ENCODE data around the gene RPL32. TPM values are rescaled to one million over a fixed set of nuclear protein-coding genes. Genes with fewer than 3 reads are reported as not detected.

The RPL32 gene
- total RNA-seq, 1 experiment from 2014 or later: 2,021 TPM

DNA sequence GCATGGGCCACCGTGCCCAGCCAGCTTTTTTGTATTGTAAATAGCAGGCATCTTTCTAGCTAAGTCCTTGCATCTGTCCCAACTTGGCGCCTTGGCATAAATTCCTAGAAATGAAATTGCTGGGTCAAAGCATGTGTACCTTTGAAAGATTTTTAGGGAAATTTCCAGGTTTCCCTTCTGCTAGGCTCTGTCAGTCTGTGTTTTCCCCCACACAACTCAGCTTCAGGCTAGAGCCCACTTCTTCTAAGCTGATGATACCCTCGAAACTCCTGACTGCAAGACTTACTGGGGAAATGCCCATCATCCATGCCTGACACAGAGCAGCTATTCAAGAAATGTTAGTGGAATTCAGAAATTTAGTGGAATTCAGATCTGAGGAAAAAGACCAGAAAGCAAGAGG, 10.8 kb upstream of the RPL32 start:
- H3K9me3 ChIP-seq (ENCODE audit: control insufficient read depth, low read depth, low read length): no peaks in the 10 kb centered on the region
- no peaks in the 10 kb centered on the region for H3K23me2 ChIP-seq (ENCODE audit: insufficient read length, low read depth, low read length, poor library complexity, severe bottlenecking)
- H4K5ac ChIP-seq (ENCODE audit: insufficient read length, low read depth, low read length): no peak overlapping the region
- no peak overlapping the region for H4K91ac ChIP-seq (ENCODE audit: insufficient read length, low read depth, low read length)
- no peak overlapping the region for H2AFZ ChIP-seq (ENCODE audit: low read length)
- no peaks in the 10 kb centered on the region for H3K4me1 ChIP-seq (ENCODE audit: insufficient read depth, low read length)
- no peak overlapping the region for H3K18ac ChIP-seq (ENCODE audit: insufficient read length, low read depth, low read length)
- no peak overlapping the region for H3K23ac ChIP-seq (ENCODE audit: insufficient read length, low read depth, low read length)
- H2BK20ac ChIP-seq (ENCODE audit: low read depth, low read length, poor library complexity, severe bottlenecking): no peak overlapping the region
- no peak overlapping the region for H3K14ac ChIP-seq (ENCODE audit: insufficient read depth, low read length)
- no peak overlapping the region for H2AK5ac ChIP-seq (ENCODE audit: insufficient read length, low read length)
- 0 out of 4 replicates have a peak, but pooled peaks cover 2 to 3% of the 10 kb centered on the region in 2 experiments for H3K4me1 Mint-ChIP-seq
- peaks cover 0 to 5% (median 0%) of the 10 kb centered on the region in 3 experiments; a peak in 2 of 7 replicates for H3K36me3 Mint-ChIP-seq (ENCODE audit: insufficient read depth in 1 of 3, low read depth in 3 of 3)
- no CpG with 5 or more reads among the region's 3 CpGs for WGBS (ENCODE audit: extremely low coverage, insufficient read length, low lambda C conversion rate)
- no peak overlapping the region for H3K4me2 ChIP-seq (ENCODE audit: insufficient read depth, insufficient read length, low read length)
- H3K56ac ChIP-seq (ENCODE audit: insufficient read length, low read depth, low read length): no peak overlapping the region
- H4K20me1 ChIP-seq (ENCODE audit: control insufficient read depth, insufficient read depth, insufficient read length): no peaks in the 10 kb centered on the region
- H3K9ac ChIP-seq (ENCODE audit: extremely low read depth, insufficient read length, low read length): no peak overlapping the region
- H3K27me3 Mint-ChIP-seq (ENCODE audit: low read depth): peaks cover 32% of the 10 kb centered on the region
- no peak overlapping the region for H3K27ac Mint-ChIP-seq
- no peaks in the 10 kb centered on the region for H3K79me2 ChIP-seq (ENCODE audit: insufficient read depth, low read length)
- H3K9me3 Mint-ChIP-seq: peaks cover 9 to 13% of the 10 kb centered on the region in 2 experiments; a peak in 4 of 5 replicates
- H3T11ph ChIP-seq (ENCODE audit: low read length): no peak overlapping the region
- DNase-seq: no peak
- H3K79me1 ChIP-seq (ENCODE audit: insufficient read depth, low read depth, low read length, poor library complexity, severe bottlenecking): no peaks in the 10 kb centered on the region
- H3K4ac ChIP-seq (ENCODE audit: low read depth, low read length): no peak overlapping the region
- no peak overlapping the region for H2BK12ac ChIP-seq (ENCODE audit: insufficient read length, low read depth, low read length)
- H2BK5ac ChIP-seq (ENCODE audit: insufficient read length, low read length): no peak overlapping the region
- no peak overlapping the region for H3K27ac ChIP-seq (ENCODE audit: insufficient read length, low read depth, low read length)
- H3K4me3 Mint-ChIP-seq: no peak overlapping the region
- H3K27me3 ChIP-seq (ENCODE audit: insufficient read depth, low read length): no peaks in the 10 kb centered on the region; the same call in 1 of the 2 replicates
- H2BK15ac ChIP-seq (ENCODE audit: low read depth, low read length): no peak overlapping the region
- TF ChIP-seq, protein P1, sequence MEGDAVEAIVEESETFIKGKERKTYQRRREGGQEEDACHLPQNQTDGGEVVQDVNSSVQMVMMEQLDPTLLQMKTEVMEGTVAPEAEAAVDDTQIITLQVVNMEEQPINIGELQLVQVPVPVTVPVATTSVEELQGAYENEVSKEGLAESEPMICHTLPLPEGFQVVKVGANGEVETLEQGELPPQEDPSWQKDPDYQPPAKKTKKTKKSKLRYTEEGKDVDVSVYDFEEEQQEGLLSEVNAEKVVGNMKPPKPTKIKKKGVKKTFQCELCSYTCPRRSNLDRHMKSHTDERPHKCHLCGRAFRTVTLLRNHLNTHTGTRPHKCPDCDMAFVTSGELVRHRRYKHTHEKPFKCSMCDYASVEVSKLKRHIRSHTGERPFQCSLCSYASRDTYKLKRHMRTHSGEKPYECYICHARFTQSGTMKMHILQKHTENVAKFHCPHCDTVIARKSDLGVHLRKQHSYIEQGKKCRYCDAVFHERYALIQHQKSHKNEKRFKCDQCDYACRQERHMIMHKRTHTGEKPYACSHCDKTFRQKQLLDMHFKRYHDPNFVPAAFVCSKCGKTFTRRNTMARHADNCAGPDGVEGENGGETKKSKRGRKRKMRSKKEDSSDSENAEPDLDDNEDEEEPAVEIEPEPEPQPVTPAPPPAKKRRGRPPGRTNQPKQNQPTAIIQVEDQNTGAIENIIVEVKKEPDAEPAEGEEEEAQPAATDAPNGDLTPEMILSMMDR (conservative IDR thresholded peaks at IDR 0.05): no peak
- H4K8ac ChIP-seq (replicated peaks; ENCODE audit: insufficient read length, low read depth, low read length): no peak overlapping the region
- H2BK120ac ChIP-seq (ENCODE audit: low read depth, low read length, poor library complexity, severe bottlenecking): no peak overlapping the region
